A673 (cell line): ENCODE data around the gene GAB2. TPM values are rescaled to one million over a fixed set of nuclear protein-coding genes. Genes with fewer than 3 reads are reported as not detected.
A peak's percentile ranks its signal among the peaks of the same experiment; 100 is the strongest.

ENCODE experiments used
- BruUV-seq: library from RNA; stranded (reverse); fragments of 400-500 nt; replicated peaks from 2 replicates; lab custom pipeline; 2021; lab: Mats Ljungman, UMichigan
- CTCF ChIA-PET: fragments of 300-600 bp; sonication (Branson Sonifier 250); formaldehyde crosslinking; loops from one replicate; lab custom pipeline; 2022; ENCODE audit warnings: antibody characterized with exemption; lab: Charles Lee
- POLR2A ChIA-PET: fragments of 300-600 bp; sonication (Branson Sonifier 250); formaldehyde crosslinking; loops from one replicate; lab custom pipeline; 2022; ENCODE audit warnings: antibody characterized with exemption; ENCODE audit not compliant: low non-redundant PET; lab: Charles Lee
- DNase-seq: peaks from one replicate; pipeline ENCODE4 v3.0.0-alpha.2; 2015; ENCODE audit warnings: low spot score
- H3K27ac ChIP-seq: fragments of 200-600 bp; sonication (generic); 2 replicates; pipeline ENCODE4 v1.5.1; 2016; ENCODE audit warnings: mixed run types, low read depth, mild to moderate bottlenecking, mixed read lengths, antibody characterized with exemption, low read length; ENCODE audit not compliant: poor library complexity, severe bottlenecking
- H3K27me3 ChIP-seq: fragments of 200-600 bp; sonication (generic); replicated peaks from 2 replicates; pipeline ENCODE4 v1.6.1; 2017; ENCODE audit warnings: mixed run types, low read depth, mild to moderate bottlenecking, mixed read lengths, antibody characterized with exemption, low read length; ENCODE audit not compliant: insufficient read depth, poor library complexity
- H3K36me3 ChIP-seq: fragments of 200-600 bp; sonication (generic); 2 replicates; pipeline ENCODE4 v1.6.1; 2016; ENCODE audit warnings: mixed run types, mild to moderate bottlenecking, mixed read lengths, antibody characterized with exemption, low read length; ENCODE audit not compliant: insufficient read depth, poor library complexity, severe bottlenecking
- H3K4me1 ChIP-seq: fragments of 200-600 bp; sonication (generic); 2 replicates; pipeline ENCODE4 v1.6.1; 2017; ENCODE audit warnings: mixed run types, mild to moderate bottlenecking, mixed read lengths, antibody characterized with exemption, low read length; ENCODE audit not compliant: insufficient read depth, poor library complexity, severe bottlenecking
- H3K4me3 ChIP-seq: fragments of 200-600 bp; sonication (generic); 2 replicates; pipeline ENCODE4 v1.5.1; 2016; ENCODE audit warnings: low read depth, mixed run types, mild to moderate bottlenecking, mixed read lengths, low read length; ENCODE audit not compliant: poor library complexity, severe bottlenecking
- H3K9me3 ChIP-seq: fragments of 200-600 bp; sonication (generic); 2 replicates; pipeline ENCODE4 v1.6.1; 2016; ENCODE audit warnings: mixed run types, low read depth, mild to moderate bottlenecking, mixed read lengths, antibody characterized with exemption, low read length; ENCODE audit not compliant: poor library complexity, severe bottlenecking
- CTCF ChIP-seq: fragments of 300-800, 200-600 bp; sonication (generic); conservative IDR thresholded peaks from 2 replicates; pipeline ENCODE4 v1.5.1; 2017; ENCODE audit warnings: low read depth, mild to moderate bottlenecking, antibody characterized with exemption, low read length, moderate library complexity, mixed read lengths
- EZH2 ChIP-seq: fragments of 200-600 bp; sonication (generic); IDR thresholded peaks from 2 replicates; pipeline ENCODE4 v1.6.1; 2017; ENCODE audit warnings: borderline replicate concordance, low read depth, mild to moderate bottlenecking, mixed read lengths, antibody characterized with exemption, low read length; ENCODE audit not compliant: poor library complexity, severe bottlenecking
- intact Hi-C: fragments of 100-400 bp; cut with micrococcal nuclease; formaldehyde crosslinking; loops from one replicate; pipeline ENCODE4 v1.10.0; 2022; ENCODE audit not compliant: unreplicated experiment
- total RNA-seq: library from RNA; stranded (reverse); gene quantifications from 2 replicates; pipeline ENCODE4 v1.2.3, GENCODE V29; 2021

The GAB2 gene
- total RNA-seq, 1 experiment from 2014 or later = 21.5 TPM

- H3K27ac ChIP-seq = no peak overlapping the region
- H3K27me3 ChIP-seq = no peaks in the 10 kb centered on the region
- intact Hi-C loops = no loop called here
- TF ChIP-seq CTCF = no peak
- no peak for TF ChIP-seq EZH2
- CTCF ChIA-PET = no interaction called here
- POLR2A ChIA-PET = no interaction called here
- no peak overlapping the region for H3K4me3 ChIP-seq
- H3K36me3 ChIP-seq = no peaks in the 10 kb centered on the region
- BruUV-seq = no TSS peak
- no peaks in the 10 kb centered on the region for H3K9me3 ChIP-seq
- no peak for DNase-seq
- peaks cover 10% of the 10 kb centered on the region for H3K4me1 ChIP-seq
These were observed 169.4 kb downstream of the GAB2 start for GRCh38 chr11:78248191-78248590.

GRCh38 chr11:78244546-78245255 is 172.9 kb downstream of the GAB2 start:
- Histone ChIP-seq H3K9me3 (no peaks in the 10 kb centered on the region), H3K4me1 (peaks cover 10% of the 10 kb centered on the region), H3K4me3 (no peak overlapping the region), H3K36me3 (no peaks in the 10 kb centered on the region), H3K27me3 (no peaks in the 10 kb centered on the region), H3K27ac (no peak overlapping the region)
- POLR2A ChIA-PET = interaction anchor here (0.6 kb wide), 1 partner anchor 278 kb away, joined by 5 read pairs; no protein-coding TSS in a partner anchor
- CTCF ChIA-PET = interaction anchor here (0.6 kb wide), 1 partner anchor 72 kb away, joined by 6 read pairs; no protein-coding TSS in a partner anchor
- intact Hi-C loops = no loop called here
- peak; percentile 70 for DNase-seq
- no TSS peak for BruUV-seq
- TF ChIP-seq CTCF = no peak
- no peak for TF ChIP-seq EZH2

GRCh38 chr11:78244080-78244479 is 173.5 kb downstream of the GAB2 start:
- no peaks in the 10 kb centered on the region for H3K36me3 ChIP-seq
- no peak overlapping the region for H3K4me3 ChIP-seq
- TF ChIP-seq CTCF (no peak), EZH2 (no peak)
- intact Hi-C loops = no loop called here
- peaks cover 10% of the 10 kb centered on the region for H3K4me1 ChIP-seq
- DNase-seq = no peak
- no peaks in the 10 kb centered on the region for H3K9me3 ChIP-seq
- no TSS peak for BruUV-seq
- no peak overlapping the region for H3K27ac ChIP-seq
- CTCF ChIA-PET = no interaction called here
- no peaks in the 10 kb centered on the region for H3K27me3 ChIP-seq
- POLR2A ChIA-PET = interaction anchor here (0.6 kb wide), 1 partner anchor 277 kb away, joined by 5 read pairs; no protein-coding TSS in a partner anchor
